ENCODE results near the gene ERRFI1. TPM values are rescaled to one million over a fixed set of nuclear protein-coding genes. Genes with fewer than 3 reads are reported as not detected.

Gene ERRFI1
- total RNA-seq, 2 experiments from 2014 or later: 3.6 TPM

DNA sequence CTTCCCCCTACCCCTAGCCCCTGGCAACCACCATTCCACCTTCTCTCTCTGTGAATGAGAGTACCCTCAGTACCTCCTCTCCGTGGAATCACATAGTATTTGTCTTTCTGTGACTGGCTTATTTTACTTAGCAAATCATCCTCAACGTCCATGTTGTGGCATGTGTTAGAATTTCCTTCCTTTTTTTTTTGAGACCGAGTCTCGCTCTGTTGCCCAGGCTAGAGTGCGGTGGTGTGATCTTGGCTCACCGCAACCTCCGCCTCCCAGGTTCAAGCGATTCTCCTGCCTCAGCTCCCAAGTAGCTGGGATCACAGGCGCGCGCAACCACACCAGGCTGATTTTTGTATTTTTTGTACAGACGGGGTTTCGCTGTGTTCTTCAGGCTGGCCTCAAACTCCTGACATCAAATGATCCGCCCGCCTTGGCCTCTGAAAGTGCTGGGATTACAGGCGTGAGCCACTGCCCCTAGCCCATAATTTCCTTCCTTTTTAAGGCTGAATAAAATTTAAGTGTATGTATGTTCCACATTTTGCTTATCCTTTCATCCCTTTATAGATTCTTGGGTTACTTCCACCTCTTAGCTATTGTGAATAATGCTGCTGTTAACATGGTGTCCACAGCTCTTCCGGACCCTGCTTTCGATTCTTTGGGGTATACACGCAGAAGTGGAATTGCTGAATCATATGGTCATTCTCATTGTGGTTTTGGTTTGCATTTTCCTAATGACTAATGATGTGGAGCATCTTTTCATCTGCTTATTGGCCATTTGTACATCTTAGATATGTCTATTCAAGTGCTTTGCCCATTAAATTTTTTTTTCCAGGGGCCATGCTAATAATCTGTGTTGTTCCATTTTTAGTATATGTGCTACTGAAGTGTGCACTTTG is 32.3 kb downstream of the ERRFI1 start:
- H3K27me3 ChIP-seq (ENCODE audit: control insufficient read depth in 1 of 2, insufficient read depth in 2 of 2, low read length in 2 of 2): no peaks in the 10 kb centered on the region
- H3K27ac Mint-ChIP-seq: no peak overlapping the region
- POLR2A ChIA-PET: no interaction called here
- no peaks in the 10 kb centered on the region for H3K4me1 ChIP-seq (ENCODE audit: insufficient read depth, low read length)
- CTCF ChIA-PET: interaction anchor here (0.6 kb wide), 1 partner anchor 19 kb away, joined by 3 read pairs; no protein-coding TSS in a partner anchor
- no peaks in the 10 kb centered on the region for H3K4me1 Mint-ChIP-seq (ENCODE audit: low read depth)
- H3K4me3 Mint-ChIP-seq: no peak overlapping the region
- no peak overlapping the region for H3K27ac ChIP-seq (ENCODE audit: low read depth in 1 of 2, low read length in 2 of 2)
- no peak for ATAC-seq (ENCODE audit: poor library complexity)
- H3K9me3 ChIP-seq (ENCODE audit: control insufficient read depth in 1 of 2, insufficient read depth in 1 of 2, low read length in 2 of 2): no peaks in the 10 kb centered on the region
- TF ChIP-seq, protein P1, sequence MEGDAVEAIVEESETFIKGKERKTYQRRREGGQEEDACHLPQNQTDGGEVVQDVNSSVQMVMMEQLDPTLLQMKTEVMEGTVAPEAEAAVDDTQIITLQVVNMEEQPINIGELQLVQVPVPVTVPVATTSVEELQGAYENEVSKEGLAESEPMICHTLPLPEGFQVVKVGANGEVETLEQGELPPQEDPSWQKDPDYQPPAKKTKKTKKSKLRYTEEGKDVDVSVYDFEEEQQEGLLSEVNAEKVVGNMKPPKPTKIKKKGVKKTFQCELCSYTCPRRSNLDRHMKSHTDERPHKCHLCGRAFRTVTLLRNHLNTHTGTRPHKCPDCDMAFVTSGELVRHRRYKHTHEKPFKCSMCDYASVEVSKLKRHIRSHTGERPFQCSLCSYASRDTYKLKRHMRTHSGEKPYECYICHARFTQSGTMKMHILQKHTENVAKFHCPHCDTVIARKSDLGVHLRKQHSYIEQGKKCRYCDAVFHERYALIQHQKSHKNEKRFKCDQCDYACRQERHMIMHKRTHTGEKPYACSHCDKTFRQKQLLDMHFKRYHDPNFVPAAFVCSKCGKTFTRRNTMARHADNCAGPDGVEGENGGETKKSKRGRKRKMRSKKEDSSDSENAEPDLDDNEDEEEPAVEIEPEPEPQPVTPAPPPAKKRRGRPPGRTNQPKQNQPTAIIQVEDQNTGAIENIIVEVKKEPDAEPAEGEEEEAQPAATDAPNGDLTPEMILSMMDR (IDR thresholded peaks at IDR 0.05): no peak
- peaks cover 2% of the 10 kb centered on the region for H3K36me3 ChIP-seq (ENCODE audit: insufficient read depth, low read length)
- no peaks in the 10 kb centered on the region for H3K27me3 Mint-ChIP-seq
- H3K9me3 Mint-ChIP-seq: no peaks in the 10 kb centered on the region
- peaks cover 23% of the 10 kb centered on the region for H3K36me3 Mint-ChIP-seq (ENCODE audit: low read depth)
- intact Hi-C loops (cut with DNase I, micrococcal nuclease): no loop called here
- H3K4me3 ChIP-seq (ENCODE audit: low read length): no peak overlapping the region
- DNase-seq: no peak

DNA sequence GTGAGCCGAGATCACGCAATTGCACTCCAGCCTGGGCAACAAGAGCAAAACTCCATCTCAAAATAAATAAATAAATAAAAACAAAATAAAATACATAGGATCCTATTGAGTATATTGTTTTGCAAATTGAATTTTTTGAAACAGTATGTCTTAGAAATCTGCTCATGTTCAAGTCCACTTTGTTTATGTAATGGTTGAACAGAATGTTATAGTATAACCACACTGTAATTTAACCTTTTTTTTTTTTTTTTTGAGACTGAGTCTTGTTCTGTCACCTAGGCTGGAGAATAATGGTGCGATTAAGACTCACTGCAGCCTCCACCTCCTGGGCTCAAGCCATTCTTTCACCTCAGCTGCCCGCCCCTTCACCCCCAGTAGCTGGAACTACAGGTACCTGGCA is 33.2 kb downstream of the ERRFI1 start:
- no peaks in the 10 kb centered on the region for H3K9me3 ChIP-seq (ENCODE audit: control insufficient read depth in 1 of 2, insufficient read depth in 1 of 2, low read length in 2 of 2)
- H3K4me1 ChIP-seq (ENCODE audit: insufficient read depth, low read length): no peaks in the 10 kb centered on the region
- no peak for ATAC-seq (ENCODE audit: poor library complexity)
- H3K27me3 ChIP-seq (ENCODE audit: control insufficient read depth in 1 of 2, insufficient read depth in 2 of 2, low read length in 2 of 2): no peaks in the 10 kb centered on the region
- POLR2A ChIA-PET: no interaction called here
- no peak overlapping the region for H3K4me3 ChIP-seq (ENCODE audit: low read length)
- intact Hi-C loops (cut with DNase I, micrococcal nuclease): no loop called here
- H3K27ac ChIP-seq (ENCODE audit: low read depth in 1 of 2, low read length in 2 of 2): no peak overlapping the region
- peaks cover 25% of the 10 kb centered on the region for H3K36me3 Mint-ChIP-seq (ENCODE audit: low read depth)
- peaks cover 3% of the 10 kb centered on the region for H3K36me3 ChIP-seq (ENCODE audit: insufficient read depth, low read length)
- H3K4me3 Mint-ChIP-seq: no peak overlapping the region
- TF ChIP-seq, protein P1 (IDR thresholded peaks at IDR 0.05): no peak
- DNase-seq: no peak
- H3K27me3 Mint-ChIP-seq: no peaks in the 10 kb centered on the region
- CTCF ChIA-PET: no interaction called here
- no peaks in the 10 kb centered on the region for H3K4me1 Mint-ChIP-seq (ENCODE audit: low read depth)
- H3K27ac Mint-ChIP-seq: no peak overlapping the region
- H3K9me3 Mint-ChIP-seq: no peaks in the 10 kb centered on the region

DNA sequence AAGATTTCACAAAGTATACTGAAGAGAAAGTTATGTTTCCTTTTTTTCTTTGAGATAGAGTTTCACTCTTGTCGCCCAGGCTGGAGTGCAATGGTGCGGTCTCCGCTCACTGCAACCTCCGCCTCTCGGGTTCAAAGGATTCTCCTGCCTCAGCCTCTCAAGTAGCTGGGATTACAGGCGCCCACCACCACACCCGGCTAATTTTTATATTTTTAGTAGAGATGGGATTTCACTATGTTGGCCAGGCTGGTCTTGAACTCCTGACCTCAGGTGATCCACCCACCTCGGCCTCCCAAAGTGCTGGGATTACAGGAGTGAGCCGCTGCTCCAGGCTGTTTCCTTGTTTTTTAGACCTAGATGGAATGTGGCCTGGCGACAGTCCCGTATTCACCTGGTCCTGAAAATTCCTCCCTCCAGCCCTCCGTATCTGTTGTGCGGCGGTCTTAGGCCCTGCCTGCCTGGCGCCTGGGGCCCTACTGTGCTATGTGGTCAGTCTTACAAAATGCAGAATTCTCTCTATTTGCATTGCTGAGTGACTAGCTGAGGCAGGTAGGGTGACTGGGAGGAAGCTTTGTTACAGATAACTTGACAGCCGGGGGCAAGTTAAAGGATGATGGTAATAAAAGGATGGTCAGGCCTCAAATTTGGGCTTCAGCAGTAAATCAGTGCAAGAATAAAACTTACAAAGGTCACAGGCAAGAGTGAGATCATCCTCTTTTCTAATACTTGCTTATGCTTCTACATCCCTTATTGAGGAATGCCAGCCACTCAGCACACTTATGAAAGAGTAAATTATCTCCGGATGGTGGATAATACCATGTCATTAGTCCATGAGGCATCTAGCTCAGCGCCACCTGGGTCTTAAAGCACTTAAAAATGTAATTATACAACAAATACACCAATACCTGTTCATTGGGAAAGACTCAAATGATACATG is 34.3 kb downstream of the ERRFI1 start:
- no peaks in the 10 kb centered on the region for H3K27me3 Mint-ChIP-seq
- H3K4me3 ChIP-seq (ENCODE audit: low read length): no peak overlapping the region
- no peak for DNase-seq
- H3K4me1 ChIP-seq (ENCODE audit: insufficient read depth, low read length): no peaks in the 10 kb centered on the region
- H3K36me3 Mint-ChIP-seq (ENCODE audit: low read depth): peaks cover 25% of the 10 kb centered on the region
- H3K27ac Mint-ChIP-seq: no peak overlapping the region
- CTCF ChIA-PET: no interaction called here
- POLR2A ChIA-PET: no interaction called here
- H3K27me3 ChIP-seq (ENCODE audit: control insufficient read depth in 1 of 2, insufficient read depth in 2 of 2, low read length in 2 of 2): no peaks in the 10 kb centered on the region
- no peak for ATAC-seq (ENCODE audit: poor library complexity)
- no peaks in the 10 kb centered on the region for H3K9me3 ChIP-seq (ENCODE audit: control insufficient read depth in 1 of 2, insufficient read depth in 1 of 2, low read length in 2 of 2)
- H3K9me3 Mint-ChIP-seq: no peaks in the 10 kb centered on the region
- H3K4me1 Mint-ChIP-seq (ENCODE audit: low read depth): no peaks in the 10 kb centered on the region
- TF ChIP-seq, protein P1 (IDR thresholded peaks at IDR 0.05): no peak
- peaks cover 5% of the 10 kb centered on the region for H3K36me3 ChIP-seq (ENCODE audit: insufficient read depth, low read length)
- no peak overlapping the region for H3K4me3 Mint-ChIP-seq
- intact Hi-C loops (cut with DNase I, micrococcal nuclease): no loop called here
- no peak overlapping the region for H3K27ac ChIP-seq (ENCODE audit: low read depth in 1 of 2, low read length in 2 of 2)

All from CD4-positive, alpha-beta T cell (primary cell).